ENCODE measurements around the gene C1QL1.

The C1QL1 gene

GRCh38 chr17:44979426-44979995 is 11.4 kb upstream of the C1QL1 start:
- Histone ChIP-seq H3K27me3 (ENCODE audit: insufficient read depth, low read length) (peaks cover 21% of the 10 kb centered on the region), H3K27ac (ENCODE audit: low read depth, low read length, poor library complexity, severe bottlenecking) (no peak overlapping the region), H3K36me3 (ENCODE audit: insufficient read depth, low read length) (no peaks in the 10 kb centered on the region), H3K4me1 (ENCODE audit: insufficient read depth, low read length, severe bottlenecking) (no peaks in the 10 kb centered on the region), H2AFZ (ENCODE audit: low read length) (no peak overlapping the region), H3K9me2 (ENCODE audit: low read depth, low read length) (no peaks in the 10 kb centered on the region), H3K9me3 (ENCODE audit: low read length) (no peaks in the 10 kb centered on the region), H3F3A (ENCODE audit: insufficient read depth, low read length) (no peaks in the 10 kb centered on the region), H3K9ac (ENCODE audit: low read length) (no peak overlapping the region), H3K4me3 (ENCODE audit: low read depth, low read length, poor library complexity, severe bottlenecking) (no peak overlapping the region), H4K20me1 (ENCODE audit: insufficient read depth, low read length) (no peaks in the 10 kb centered on the region), H3K79me2 (ENCODE audit: insufficient read depth, low read length) (no peaks in the 10 kb centered on the region), H3K4me2 (ENCODE audit: low read length) (no peak overlapping the region)
- TF ChIP-seq CTCF (IDR thresholded peaks at IDR 0.05; ENCODE audit: low read length) = no peak
- no peak for TF ChIP-seq EZH2 (IDR thresholded peaks at IDR 0.05; ENCODE audit: borderline replicate concordance, low read length)

- Histone ChIP-seq H4K20me1 (ENCODE audit: insufficient read depth, low read length) (no peaks in the 10 kb centered on the region), H3K4me3 (ENCODE audit: low read depth, low read length, poor library complexity, severe bottlenecking) (no peak overlapping the region), H3K36me3 (ENCODE audit: insufficient read depth, low read length) (no peaks in the 10 kb centered on the region)
These were observed 10.7 kb upstream of the C1QL1 start for GRCh38 chr17:44978807-44979206.

GRCh38 chr17:44977814-44978550 is 9.9 kb upstream of the C1QL1 start:
- Histone ChIP-seq H3K27me3 (ENCODE audit: insufficient read depth, low read length) (peaks cover 21% of the 10 kb centered on the region), H3K27ac (ENCODE audit: low read depth, low read length, poor library complexity, severe bottlenecking) (no peak overlapping the region), H4K20me1 (ENCODE audit: insufficient read depth, low read length) (no peaks in the 10 kb centered on the region), H3K79me2 (ENCODE audit: insufficient read depth, low read length) (no peaks in the 10 kb centered on the region), H3F3A (ENCODE audit: insufficient read depth, low read length) (no peaks in the 10 kb centered on the region), H3K9me2 (ENCODE audit: low read depth, low read length) (no peaks in the 10 kb centered on the region), H3K4me3 (ENCODE audit: low read depth, low read length, poor library complexity, severe bottlenecking) (no peak overlapping the region), H3K9me3 (ENCODE audit: low read length) (no peaks in the 10 kb centered on the region), H3K4me2 (ENCODE audit: low read length) (no peak overlapping the region), H3K9ac (ENCODE audit: low read length) (no peak overlapping the region), H2AFZ (ENCODE audit: low read length) (no peak overlapping the region), H3K4me1 (ENCODE audit: insufficient read depth, low read length, severe bottlenecking) (no peaks in the 10 kb centered on the region), H3K36me3 (ENCODE audit: insufficient read depth, low read length) (no peaks in the 10 kb centered on the region)
- no peak; the same call in 1 of the 2 replicates for TF ChIP-seq CTCF (IDR thresholded peaks at IDR 0.05; ENCODE audit: low read length)
- TF ChIP-seq EZH2 (IDR thresholded peaks at IDR 0.05; ENCODE audit: borderline replicate concordance, low read length) = no peak

More at GRCh38 chr17:44978807-44979206, 10.7 kb upstream of the C1QL1 start:
- no peak overlapping the region for H3K9ac ChIP-seq (ENCODE audit: low read length)
- H3K4me2 ChIP-seq (ENCODE audit: low read length) = no peak overlapping the region
- no peaks in the 10 kb centered on the region for H3K4me1 ChIP-seq (ENCODE audit: insufficient read depth, low read length, severe bottlenecking)
- no peak overlapping the region for H3K27ac ChIP-seq (ENCODE audit: low read depth, low read length, poor library complexity, severe bottlenecking)
- H2AFZ ChIP-seq (ENCODE audit: low read length) = no peak overlapping the region
- H3K9me2 ChIP-seq (ENCODE audit: low read depth, low read length) = no peaks in the 10 kb centered on the region
- peaks cover 21% of the 10 kb centered on the region for H3K27me3 ChIP-seq (ENCODE audit: insufficient read depth, low read length)
- no peak for TF ChIP-seq CTCF (IDR thresholded peaks at IDR 0.05; ENCODE audit: low read length)
- no peak for TF ChIP-seq EZH2 (IDR thresholded peaks at IDR 0.05; ENCODE audit: borderline replicate concordance, low read length)
- H3K79me2 ChIP-seq (ENCODE audit: insufficient read depth, low read length) = no peaks in the 10 kb centered on the region
- no peaks in the 10 kb centered on the region for H3F3A ChIP-seq (ENCODE audit: insufficient read depth, low read length)
- H3K9me3 ChIP-seq (ENCODE audit: low read length) = no peaks in the 10 kb centered on the region

All from OCI-LY1 (cell line).